Upper lobe of left lung (tissue), 6 donors: ENCODE results near the gene CLSTN1. TPM values are rescaled to one million over a fixed set of nuclear protein-coding genes. Genes with fewer than 3 reads are reported as not detected.
"Not testable (repeated sequence)": the region's sequence is repeated elsewhere in the genome, so short reads cannot be mapped to it uniquely, and the experiment has no call there.

Source experiments
- ATAC-seq, 2 donors: fragments of 200-7000 bp; cut with Tn5 transposase; one replicate each; pipeline ENCODE4 v1.9.1; 2022; ENCODE audit warnings: mild to moderate bottlenecking in 2 of 2, moderate library complexity in 2 of 2; ENCODE audit not compliant: low FRiP score in 2 of 2
- DNase-seq, 2 donors: peaks; one replicate each; pipeline ENCODE4 v3.0.0-alpha.2; 2019 to 2020
- H3K27ac ChIP-seq, 4 donors: fragments of 200-600 bp; sonication (generic); one replicate each; pipeline ENCODE4 v1.5.1; 2016 to 2019
- H3K27me3 ChIP-seq, 4 donors: fragments of 200-600 bp; sonication (generic); one replicate each; pipeline ENCODE4 v1.5.1; 2017 to 2019
- H3K36me3 ChIP-seq, 4 donors: fragments of 200-600 bp; sonication (generic); one replicate each; pipeline ENCODE4 v1.5.1; 2016 to 2019
- H3K4me1 ChIP-seq, 4 donors: fragments of 200-600 bp; sonication (generic); one replicate each; pipeline ENCODE4 v1.5.1; 2018 to 2019
- H3K4me3 ChIP-seq, 4 donors: fragments of 200-600 bp; sonication (generic); one replicate each; pipeline ENCODE4 v1.5.1; 2017 to 2019; ENCODE audit warnings: mild to moderate bottlenecking in 2 of 4, moderate library complexity in 1 of 4
- H3K9me3 ChIP-seq, 4 donors: fragments of 200-600 bp; sonication (generic); one replicate each; pipeline ENCODE4 v1.5.1; 2018 to 2019
- CTCF ChIP-seq, 6 experiments: fragments of 450-650 bp in 4 of 6; fragments of 200-600 bp in 2 of 6; sonication (generic) in 2 of 6; IDR thresholded peaks; one replicate each; pipeline ENCODE4 v1.5.1; 2016 to 2019; ENCODE audit warnings: antibody characterized with exemption in 6 of 6
- EP300 ChIP-seq, 4 donors: sonication (generic); formaldehyde crosslinking; IDR thresholded peaks; one replicate each; pipeline ENCODE4 v1.5.1; 2017; ENCODE audit warnings: antibody characterized with exemption in 4 of 4, control low read depth in 2 of 4
- POLR2A ChIP-seq, 4 donors: fragments of 450-650 bp; IDR thresholded peaks; one replicate each; pipeline ENCODE4 v1.5.1; 2016 to 2017; ENCODE audit warnings: antibody characterized with exemption in 4 of 4, mild to moderate bottlenecking in 2 of 4
- POLR2AphosphoS5 ChIP-seq, 2 donors: sonication (generic); formaldehyde crosslinking; IDR thresholded peaks; one replicate each; pipeline ENCODE4 v1.5.1; 2017; ENCODE audit warnings: antibody characterized with exemption in 2 of 2
- WGBS, 2 donors: methylation state at CpG; one replicate each; pipeline ENCODE4 v1.1.5; 2017 to 2018; 5-methylcytosine and 5-hydroxymethylcytosine counted together
- total RNA-seq, 6 donors: library from RNA; depleted of rRNA in 4 of 6; stranded (reverse); fragments of >200 nt in 4 of 6; gene quantifications; one replicate each; pipeline versions ENCODE4 v1.1.0 to v1.2.1, GENCODE V29; 2016 to 2021
- donor health status: DM: no; HTN: no; CAD: no; lungs with moderate emphysema.
- donor health status: DM: no; HTN: yes; CAD: no; lungs with severe emphysema.

Gene CLSTN1
- total RNA-seq, 6 donors from 2014 or later = 35.6 to 82.7 (median 59.5) TPM

GRCh38 chr1:9805006-9805508 lies 18.7 kb downstream of the CLSTN1 start:
- no peak overlapping the region for H3K27ac ChIP-seq
- no peak overlapping the region for H3K4me3 ChIP-seq
- no peaks in the 10 kb centered on the region for H3K27me3 ChIP-seq
- TF ChIP-seq EP300 (IDR thresholded peaks at IDR 0.05) (no peak), POLR2AphosphoS5 (IDR thresholded peaks at IDR 0.05) (no peak), CTCF (IDR thresholded peaks at IDR 0.05) (no peak), POLR2A (IDR thresholded peaks at IDR 0.05) (no peak)
- DNase-seq = no peak
- ATAC-seq = no peak
- H3K36me3 ChIP-seq = no peaks in the 10 kb centered on the region
- 76 to 86% methylated on average over 7 of the region's 7 CpGs for WGBS, 2 donors
- no peaks in the 10 kb centered on the region for H3K9me3 ChIP-seq
- peaks cover 0 to 30% (median 13%) of the 10 kb centered on the region in 4 donors for H3K4me1 ChIP-seq

DNA sequence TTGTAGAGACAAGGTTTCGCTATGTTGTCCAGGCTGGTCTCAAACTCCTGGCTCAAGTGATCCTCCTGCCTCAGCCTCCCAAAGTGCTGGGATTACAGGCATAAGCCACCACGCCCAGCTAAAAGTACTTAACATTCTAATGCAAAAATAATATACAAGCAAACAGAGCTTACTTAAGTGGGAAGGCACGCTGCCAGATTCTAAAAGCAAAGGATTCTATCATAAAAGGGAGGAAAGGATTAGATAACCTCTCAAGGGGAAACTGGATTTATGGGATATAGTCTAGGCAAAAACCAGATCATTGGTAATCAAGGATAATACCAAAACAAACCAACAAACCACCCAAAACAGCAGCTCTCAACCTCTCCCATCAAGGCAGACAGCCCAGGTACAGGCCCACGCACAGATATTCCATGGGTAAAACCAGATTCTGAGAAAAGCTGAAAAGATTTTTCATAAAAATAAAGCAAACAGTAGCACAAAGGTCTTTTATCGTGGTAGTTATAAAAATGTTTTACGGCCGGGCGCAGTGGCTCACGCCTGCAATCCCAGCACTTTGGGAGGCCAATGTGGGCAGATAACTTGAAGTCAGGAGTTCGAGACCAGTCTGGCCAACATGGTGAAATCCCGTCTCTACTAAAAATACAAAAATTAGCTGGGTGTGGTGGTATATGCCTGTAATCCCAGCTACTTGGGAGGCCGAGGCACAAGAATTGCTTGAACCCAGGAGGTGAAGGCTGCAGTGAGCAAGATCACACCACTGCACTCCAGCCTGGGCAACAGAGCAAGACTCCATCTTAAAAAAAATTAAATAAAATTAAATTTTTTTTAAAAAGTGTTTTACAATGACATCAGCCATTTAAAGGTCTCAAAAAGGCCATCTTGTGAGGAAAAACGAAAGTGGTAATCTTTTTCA lies 20.5 kb downstream of the CLSTN1 start:
- WGBS, 2 donors = 94 to 95% methylated on average over 13 of the region's 13 CpGs
- H3K4me3 ChIP-seq, H3K36me3 ChIP-seq, H3K9me3 ChIP-seq, H3K27ac ChIP-seq, DNase-seq, H3K27me3 ChIP-seq: not testable (repeated sequence)
- peaks cover 0 to 26% (median 6%) of the 10 kb centered on the region in 4 donors for H3K4me1 ChIP-seq
- peak in 1 of 2 donors; percentile 27 for ATAC-seq

- no peak for TF ChIP-seq POLR2A (IDR thresholded peaks at IDR 0.05)
- DNase-seq (no peak), ATAC-seq (no peak)
- Histone ChIP-seq H3K36me3 (no peaks in the 10 kb centered on the region), H3K9me3 (no peaks in the 10 kb centered on the region), H3K4me3 (no peak overlapping the region), H3K27ac (no peak overlapping the region), H3K4me1 (peaks cover 0 to 20% (median 7%) of the 10 kb centered on the region in 4 donors), H3K27me3 (no peaks in the 10 kb centered on the region)
- 100% methylated on average over 1 of the region's 1 CpG for WGBS, 2 donors
These were observed 21.9 kb downstream of the CLSTN1 start for GRCh38 chr1:9801909-9802308.

DNA sequence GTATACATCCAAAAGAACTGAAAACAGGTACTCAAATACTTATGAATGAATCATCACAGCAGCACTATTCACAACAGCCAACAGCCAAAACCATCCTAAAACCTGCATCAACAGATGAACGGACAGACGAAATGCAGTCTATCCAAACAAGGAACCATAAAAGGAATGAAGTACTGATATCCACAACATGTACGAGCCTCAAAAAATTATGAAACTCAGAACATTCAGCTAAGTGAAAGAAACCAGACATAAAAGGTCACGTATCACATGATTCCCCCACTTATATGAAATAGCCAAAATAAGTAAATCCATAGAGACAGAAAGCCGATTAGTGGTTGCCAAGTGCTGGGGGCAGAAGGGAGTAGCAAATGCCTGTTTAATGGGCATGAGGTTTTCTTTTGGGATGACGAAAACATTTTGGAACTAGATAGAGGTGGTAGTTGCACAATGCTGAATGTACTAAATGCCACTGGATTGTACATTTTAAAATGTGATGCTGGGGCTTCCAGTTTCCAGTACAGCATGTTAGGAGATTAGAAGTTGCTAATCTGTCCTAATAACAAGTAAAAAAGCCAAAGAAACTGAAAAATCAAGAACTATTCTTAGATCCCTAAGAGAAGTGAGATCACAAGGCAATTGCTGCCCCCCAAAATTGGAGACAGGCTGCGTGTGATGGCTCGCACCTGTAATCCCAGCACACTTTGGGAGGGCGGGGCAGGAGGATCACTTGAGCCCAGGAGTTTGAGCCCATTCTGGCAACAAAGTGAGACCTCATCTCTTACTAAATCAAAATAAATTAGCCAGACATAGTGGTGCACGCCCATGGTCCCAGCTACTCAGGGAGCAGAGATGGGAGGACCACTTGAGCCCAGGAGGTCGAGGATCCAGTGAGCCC lies 25.3 kb downstream of the CLSTN1 start:
- Histone ChIP-seq H3K27ac (peak overlapping the region in 1 of 4 donors; percentile 20), H3K4me1 (peaks cover 0 to 22% (median 9%) of the 10 kb centered on the region in 4 donors), H3K4me3 (no peak overlapping the region), H3K36me3 (no peaks in the 10 kb centered on the region), H3K9me3 (no peaks in the 10 kb centered on the region), H3K27me3 (no peaks in the 10 kb centered on the region)
- ATAC-seq = peak in 1 of 2 donors; percentile 81
- TF ChIP-seq POLR2AphosphoS5 (IDR thresholded peaks at IDR 0.05) (no peak), EP300 (IDR thresholded peaks at IDR 0.05) (no peak), CTCF (IDR thresholded peaks at IDR 0.05) (no peak), POLR2A (IDR thresholded peaks at IDR 0.05) (no peak)
- DNase-seq = no peak
- WGBS, 2 donors = 80 to 84% methylated on average over 11 of the region's 11 CpGs

DNA sequence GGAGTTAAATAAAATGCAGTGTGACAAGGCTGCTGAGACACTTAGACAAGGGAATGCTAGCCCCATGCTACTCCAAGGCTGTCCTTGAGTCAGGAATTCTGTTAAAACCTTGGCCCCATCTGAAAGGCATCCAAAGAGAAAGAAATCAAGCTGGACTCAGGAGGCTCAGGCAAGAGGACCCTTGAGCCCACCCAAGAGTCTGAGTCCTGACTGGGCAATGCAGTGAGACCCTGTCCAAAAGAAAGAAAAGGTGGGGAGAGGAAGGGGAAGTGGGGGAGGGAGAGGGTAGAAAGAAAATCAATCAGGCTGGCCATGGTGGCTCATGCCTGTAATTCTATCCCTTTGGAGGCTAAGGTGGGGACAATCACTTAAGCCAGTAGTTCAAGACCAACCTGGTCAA lies 26.7 kb downstream of the CLSTN1 start:
- DNase-seq = no peak
- H3K4me1 ChIP-seq = peaks cover 0 to 22% (median 9%) of the 10 kb centered on the region in 4 donors
- H3K9me3 ChIP-seq = no peaks in the 10 kb centered on the region
- no peak for TF ChIP-seq POLR2AphosphoS5 (IDR thresholded peaks at IDR 0.05)
- TF ChIP-seq EP300 (IDR thresholded peaks at IDR 0.05) = no peak
- TF ChIP-seq POLR2A (IDR thresholded peaks at IDR 0.05) = no peak
- no peak for TF ChIP-seq CTCF (IDR thresholded peaks at IDR 0.05)
- H3K4me3 ChIP-seq = no peak overlapping the region
- H3K36me3 ChIP-seq = no peaks in the 10 kb centered on the region
- no peak overlapping the region for H3K27ac ChIP-seq
- no peak for ATAC-seq
- no peaks in the 10 kb centered on the region for H3K27me3 ChIP-seq
